ENCODE measurements around the gene HLA-A.

Gene HLA-A

DNA sequence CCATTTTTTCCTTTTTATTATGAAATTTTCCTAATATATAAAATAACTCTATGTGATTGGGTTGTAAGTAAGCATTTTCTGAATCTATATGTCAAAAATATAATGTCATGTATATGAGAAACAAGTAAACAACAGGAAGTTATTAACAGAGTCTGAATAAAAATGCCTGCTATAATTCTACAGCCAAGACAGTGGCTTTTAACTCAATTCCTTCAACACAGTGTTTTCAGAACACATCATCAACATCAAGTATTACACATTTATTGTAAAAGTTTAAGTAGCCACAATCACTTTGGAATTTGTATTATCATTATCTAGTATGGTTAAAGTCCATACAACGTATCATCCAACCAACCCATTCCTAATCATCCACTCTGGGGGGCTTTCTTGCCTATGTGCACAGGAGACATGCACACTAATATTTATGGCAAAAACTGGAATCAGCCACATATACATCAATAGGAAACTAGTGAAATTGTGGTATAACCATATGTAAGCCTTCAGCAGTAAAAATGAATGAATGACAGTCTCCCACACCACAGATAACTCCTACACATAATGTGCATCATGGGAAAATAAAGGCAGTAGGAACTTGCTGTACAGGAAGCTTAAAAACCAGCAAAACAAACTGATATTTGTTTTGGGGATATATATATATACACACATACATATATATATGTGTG is 6.9 kb upstream of the HLA-A start:
- no peak for DNase-seq (ENCODE audit: low spot score)

DNA sequence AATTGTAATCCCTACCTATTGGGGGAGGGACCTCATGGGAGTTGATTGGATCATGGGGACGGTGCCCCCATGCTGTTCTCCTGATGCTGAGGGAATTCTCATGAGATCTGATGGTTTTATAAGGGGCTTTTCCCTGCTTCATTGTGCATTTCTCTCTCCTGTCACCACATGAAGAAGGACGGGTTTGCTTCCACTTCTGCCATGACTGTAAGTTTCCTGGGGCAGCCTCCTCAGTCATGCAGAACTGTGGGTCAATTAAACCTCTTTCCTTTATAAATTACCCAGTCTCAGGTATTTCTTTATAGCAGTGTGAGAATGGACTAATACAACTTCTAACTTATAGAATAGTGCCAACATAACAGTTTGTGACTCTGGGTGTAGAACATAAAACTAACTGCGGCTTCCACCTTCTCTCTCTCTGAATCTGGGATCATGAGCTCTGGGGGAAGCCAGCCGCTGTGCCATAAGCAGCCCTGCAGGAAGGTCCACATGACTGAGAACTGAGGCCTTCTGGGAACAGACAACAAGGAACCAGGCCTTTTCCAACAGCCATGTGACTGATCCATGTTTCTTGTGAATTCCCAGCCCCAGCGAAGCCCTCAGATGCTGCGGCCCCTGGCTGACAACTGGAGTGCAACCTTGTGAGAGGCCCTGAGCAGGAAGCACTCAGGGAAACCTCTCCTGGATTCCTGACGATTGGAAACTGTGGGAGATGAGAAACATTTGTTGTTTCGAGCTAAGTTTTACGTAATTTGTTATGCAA is 3.4 kb upstream of the HLA-A start:
- no peak for DNase-seq (ENCODE audit: low spot score)

DNA sequence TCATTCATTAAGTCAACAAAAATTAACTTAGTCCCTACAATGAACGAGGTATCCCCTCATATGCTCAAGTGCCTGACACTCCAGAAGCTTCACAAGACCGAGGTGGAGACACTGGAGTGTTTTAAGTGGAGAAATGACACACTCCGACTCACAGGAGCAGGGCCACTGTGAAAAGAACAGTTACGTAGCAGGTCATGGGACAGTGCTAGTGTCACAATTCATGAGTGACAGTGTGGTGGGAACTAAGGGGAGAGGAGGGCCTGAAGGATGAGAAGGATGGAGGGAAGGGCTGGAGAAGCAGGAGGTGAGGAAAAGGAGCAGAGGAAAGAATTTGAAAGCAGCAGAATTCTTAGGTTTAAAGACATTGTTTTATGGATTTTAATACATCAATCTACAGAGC is 1.3 kb upstream of the HLA-A start:
- DNase-seq (ENCODE audit: low spot score), result no peak

DNA sequence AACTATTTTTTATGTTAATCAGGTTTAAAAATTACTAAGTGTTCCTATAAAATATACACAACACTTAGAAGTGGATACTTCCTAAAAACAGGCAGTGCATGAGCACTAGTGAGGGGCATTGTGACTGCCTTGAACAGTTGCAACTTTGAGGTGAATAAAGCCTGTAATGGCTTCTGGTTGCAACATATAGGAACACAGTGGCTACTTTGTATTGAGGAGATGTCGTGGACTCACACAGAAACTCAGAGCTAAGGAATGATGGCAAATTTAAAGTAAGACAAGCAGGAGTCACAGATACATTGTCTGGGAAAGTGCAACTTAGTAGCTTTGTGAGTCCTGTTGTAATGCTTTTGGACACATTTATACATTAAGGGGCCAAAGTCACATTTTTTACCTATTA is 861 bp upstream of the HLA-A start:
- DNase-seq (ENCODE audit: low spot score), result no peak

DNA sequence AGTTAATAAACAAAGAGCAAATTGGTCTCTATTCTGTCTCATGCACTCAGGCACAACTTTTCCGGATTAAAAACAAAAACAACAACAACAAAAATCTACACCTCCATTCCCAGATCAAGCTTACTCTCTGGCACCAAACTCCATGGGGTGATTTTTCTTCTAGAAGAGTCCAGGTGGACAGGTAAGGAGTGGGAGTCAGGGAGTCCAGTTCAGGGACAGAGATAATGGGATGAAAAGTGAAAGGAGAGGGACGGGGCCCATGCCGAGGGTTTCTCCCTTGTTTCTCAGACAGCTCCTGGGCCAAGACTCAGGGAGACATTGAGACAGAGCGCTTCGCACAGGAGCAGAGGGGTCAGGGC is 437 bp upstream of the HLA-A start:
- DNase-seq (ENCODE audit: low spot score), result no peak

DNA sequence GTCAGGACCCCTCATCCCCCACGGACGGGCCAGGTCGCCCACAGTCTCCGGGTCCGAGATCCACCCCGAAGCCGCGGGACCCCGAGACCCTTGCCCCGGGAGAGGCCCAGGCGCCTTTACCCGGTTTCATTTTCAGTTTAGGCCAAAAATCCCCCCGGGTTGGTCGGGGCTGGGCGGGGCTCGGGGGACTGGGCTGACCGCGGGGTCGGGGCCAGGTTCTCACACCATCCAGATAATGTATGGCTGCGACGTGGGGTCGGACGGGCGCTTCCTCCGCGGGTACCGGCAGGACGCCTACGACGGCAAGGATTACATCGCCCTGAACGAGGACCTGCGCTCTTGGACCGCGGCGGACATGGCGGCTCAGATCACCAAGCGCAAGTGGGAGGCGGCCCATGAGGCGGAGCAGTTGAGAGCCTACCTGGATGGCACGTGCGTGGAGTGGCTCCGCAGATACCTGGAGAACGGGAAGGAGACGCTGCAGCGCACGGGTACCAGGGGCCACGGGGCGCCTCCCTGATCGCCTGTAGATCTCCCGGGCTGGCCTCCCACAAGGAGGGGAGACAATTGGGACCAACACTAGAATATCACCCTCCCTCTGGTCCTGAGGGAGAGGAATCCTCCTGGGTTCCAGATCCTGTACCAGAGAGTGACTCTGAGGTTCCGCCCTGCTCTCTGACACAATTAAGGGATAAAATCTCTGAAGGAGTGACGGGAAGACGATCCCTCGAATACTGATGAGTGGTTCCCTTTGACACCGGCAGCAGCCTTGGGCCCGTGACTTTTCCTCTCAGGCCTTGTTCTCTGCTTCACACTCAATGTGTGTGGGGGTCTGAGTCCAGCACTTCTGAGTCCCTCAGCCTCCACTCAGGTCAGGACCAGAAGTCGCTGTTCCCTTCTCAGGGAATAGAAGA is 978 bp downstream of the HLA-A start:
- no peak for DNase-seq (ENCODE audit: low spot score)

DNA sequence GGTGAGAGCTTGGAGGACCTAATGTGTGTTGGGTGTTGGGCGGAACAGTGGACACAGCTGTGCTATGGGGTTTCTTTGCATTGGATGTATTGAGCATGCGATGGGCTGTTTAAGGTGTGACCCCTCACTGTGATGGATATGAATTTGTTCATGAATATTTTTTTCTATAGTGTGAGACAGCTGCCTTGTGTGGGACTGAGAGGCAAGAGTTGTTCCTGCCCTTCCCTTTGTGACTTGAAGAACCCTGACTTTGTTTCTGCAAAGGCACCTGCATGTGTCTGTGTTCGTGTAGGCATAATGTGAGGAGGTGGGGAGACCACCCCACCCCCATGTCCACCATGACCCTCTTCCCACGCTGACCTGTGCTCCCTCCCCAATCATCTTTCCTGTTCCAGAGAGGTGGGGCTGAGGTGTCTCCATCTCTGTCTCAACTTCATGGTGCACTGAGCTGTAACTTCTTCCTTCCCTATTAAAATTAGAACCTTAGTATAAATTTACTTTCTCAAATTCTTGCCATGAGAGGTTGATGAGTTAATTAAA is 3.0 kb downstream of the HLA-A start:
- no peak for DNase-seq (ENCODE audit: low spot score)

DNA sequence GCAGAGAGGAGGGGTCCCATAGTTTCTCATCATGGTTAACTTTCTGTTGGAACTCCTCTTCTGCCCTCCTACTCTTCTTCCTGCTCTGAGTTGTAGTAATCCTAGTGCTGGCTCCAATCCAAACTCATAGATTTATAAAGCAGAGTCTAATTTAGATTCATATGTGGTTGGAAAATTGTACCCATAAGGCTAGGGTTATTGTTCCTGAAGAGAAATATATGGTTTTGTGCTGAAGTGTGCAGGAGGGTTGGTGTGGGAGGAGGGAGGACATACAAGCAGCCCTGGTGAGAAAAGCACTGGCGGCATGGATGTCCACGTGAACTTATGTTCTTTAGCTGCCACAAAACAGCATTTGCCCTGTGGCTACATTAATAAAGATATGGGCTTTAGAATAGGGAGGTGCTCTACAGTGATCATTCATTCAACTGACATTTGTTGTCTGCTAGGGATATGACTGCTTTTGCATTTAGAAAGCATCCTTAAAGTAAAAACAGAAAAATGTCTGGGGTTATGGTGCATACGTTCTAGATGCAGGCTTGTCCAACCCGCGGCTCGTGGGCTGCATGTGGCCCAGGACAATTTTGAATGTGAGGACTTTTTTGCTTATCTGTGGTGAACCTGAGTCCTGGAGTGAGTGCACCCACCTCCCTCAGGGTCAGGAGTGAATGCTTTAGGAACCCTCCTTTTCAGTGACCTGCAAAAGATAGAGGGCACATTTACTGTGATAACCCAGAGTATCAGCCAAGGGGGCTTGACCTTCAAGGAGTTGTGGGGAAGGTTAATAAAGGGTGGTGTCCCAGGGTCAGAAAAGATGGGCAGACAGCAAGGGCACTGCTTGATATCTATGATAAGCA is 4.1 kb downstream of the HLA-A start:
- no peak for DNase-seq (ENCODE audit: low spot score)

DNA sequence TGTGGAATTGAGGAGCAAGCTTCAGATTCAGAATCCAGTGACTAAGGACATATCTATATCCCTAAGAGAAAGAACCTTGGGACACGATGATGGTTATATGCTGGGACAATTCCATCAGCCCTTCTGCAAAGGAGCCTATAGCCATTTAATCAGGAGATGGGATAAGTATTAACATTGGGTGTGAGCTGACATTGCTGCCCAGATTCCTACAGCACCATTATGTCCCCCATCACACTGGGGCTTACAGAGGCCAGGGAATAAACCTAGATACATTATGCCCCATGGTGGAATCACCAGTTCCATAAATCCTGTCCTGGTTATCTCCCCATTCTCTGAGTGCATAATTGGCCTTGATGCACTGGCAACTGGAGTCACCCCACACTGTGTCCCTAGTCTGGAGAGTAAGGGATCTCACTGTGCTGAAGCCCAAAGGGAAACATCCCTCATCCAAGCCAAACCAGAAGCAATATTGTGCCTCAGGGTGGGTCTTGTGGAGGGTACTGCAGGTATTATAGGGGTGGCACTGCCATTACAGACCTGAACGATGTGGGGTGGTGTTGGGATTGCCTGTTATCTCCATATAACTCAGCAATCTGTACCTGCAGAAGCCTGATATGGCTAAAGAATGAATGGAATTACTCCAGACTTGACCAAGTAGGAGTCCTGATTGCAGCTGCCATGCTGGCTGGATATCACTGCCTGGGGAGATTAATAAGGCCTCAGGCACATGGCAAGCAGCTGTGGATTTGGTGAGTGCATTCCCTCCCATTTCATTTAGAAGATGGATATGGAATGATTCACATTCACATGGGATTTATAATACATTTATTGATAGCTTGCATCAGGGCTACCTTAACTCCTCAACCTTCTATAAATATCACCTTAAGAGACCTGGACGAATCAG is 5.0 kb downstream of the HLA-A start:
- DNase-seq (ENCODE audit: low spot score), result no peak

DNA sequence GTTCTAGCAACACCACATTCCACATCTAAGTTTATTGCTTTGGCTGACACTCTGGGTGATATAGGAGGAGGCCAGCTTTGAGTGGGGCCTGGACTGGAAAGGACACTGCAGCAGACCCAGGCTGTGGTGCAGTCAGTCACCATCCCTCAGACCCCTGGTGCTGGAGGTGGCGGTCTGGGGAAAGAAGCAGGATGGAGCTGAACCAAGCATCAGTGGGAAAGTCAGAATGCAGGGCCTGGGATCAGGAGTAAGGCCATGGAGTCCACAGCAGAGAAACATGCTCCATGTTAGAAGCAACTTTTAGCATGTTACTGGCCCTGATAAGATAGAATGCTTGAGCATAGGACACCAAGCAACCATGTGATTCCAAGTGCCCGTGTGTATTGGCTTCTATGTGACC is 5.9 kb downstream of the HLA-A start:
- no peak for DNase-seq (ENCODE audit: low spot score)

DNA sequence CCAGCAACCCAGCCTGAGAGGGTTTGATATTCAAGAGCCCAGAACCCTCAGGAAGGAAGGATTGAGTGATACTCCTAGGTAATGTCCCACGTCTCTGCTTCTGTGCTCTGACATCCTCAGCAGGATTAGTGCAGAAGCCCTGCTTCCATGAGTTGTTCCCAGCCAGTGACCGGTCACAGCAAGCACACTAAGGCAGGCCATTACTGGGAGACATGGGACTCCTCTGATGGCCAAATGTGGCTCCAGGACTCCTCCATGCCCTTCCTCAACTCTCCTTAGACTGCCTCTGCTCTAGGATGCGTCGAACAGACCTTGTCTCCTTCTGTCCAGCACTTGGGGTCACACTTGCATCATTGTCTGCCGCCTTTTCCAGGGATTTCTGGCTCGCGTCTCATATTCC is 7.6 kb downstream of the HLA-A start:
- no peak for DNase-seq (ENCODE audit: low spot score)

DNA sequence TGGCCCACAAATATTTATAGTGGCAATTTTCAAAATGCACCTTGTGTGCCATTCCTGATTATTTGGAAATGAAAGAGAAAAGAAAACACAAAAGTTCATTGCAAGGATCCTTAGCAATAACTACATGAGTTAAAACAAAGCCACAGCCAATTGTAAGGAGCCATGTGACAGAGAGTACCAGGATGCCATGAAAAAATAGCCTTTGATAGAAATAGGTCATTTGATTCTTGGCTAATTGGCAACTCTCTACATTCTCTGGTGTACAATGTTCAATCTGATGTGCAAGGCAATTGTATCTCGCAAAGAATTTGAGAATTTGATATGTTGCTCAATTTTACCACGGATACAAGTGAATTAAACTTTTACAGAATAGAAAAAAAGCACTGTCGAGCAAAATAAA is 9.6 kb downstream of the HLA-A start:
- DNase-seq (ENCODE audit: low spot score), result no peak

DNA sequence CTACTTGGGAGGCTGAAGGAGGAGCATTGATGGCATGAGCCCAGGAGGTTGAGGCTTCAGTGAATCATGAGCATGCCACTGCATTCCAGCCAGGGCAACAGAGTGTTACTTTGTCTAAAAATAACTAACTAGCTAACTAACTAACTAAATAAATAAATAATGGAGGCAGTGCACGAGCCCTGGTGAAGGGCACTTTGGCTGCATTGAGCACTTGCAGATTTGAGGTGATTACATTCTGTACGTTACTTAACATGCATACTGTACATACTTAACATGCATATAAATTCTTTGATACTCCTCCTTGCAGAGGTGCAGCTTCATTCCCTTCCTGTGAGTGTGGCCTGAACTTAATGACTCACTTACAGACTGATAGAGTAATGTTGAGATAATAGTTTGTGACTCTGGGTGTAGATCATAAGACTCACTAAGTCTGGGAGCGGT is 10.7 kb downstream of the HLA-A start:
- no peak for DNase-seq (ENCODE audit: low spot score)

DNA sequence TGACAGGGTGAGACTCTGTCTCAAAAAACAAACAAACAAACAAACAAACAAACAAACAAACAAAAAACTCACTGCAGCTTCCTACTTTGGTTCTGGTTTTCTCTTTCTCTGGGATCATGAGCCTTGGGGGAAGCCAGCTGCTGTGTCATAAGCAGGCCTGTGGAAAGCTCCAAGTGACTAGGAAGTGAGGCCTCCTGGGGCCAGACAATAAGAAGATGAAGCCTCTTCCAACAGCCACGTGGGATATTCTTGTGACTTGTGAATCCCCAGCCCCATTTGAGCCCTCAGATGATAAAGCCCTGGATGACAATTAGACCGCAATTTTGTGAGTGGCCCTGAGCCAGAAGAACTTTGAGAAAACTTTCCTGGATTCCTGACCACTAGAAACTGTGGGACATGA is 11.4 kb downstream of the HLA-A start:
- DNase-seq (ENCODE audit: low spot score), result no peak

DNA sequence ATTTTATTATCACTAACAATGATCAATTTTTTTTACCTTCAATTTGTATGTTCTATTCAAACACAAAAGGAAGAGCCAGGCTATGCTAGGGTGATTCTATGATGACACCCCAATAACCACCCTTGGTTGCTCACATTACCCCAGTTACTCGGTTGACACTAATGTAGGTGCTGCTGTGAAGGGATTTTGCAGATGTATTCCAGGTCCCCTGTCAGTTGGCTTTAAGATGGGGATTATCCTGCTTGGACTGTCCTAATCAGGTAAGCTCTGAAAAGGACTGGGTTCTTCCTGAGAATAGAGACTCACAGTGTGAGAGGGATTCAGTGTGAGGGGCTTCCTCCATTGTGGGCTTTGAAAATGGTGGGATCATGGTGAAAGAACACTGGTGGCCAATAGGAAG is 11.9 kb downstream of the HLA-A start:
- no peak for DNase-seq (ENCODE audit: low spot score)

DNA sequence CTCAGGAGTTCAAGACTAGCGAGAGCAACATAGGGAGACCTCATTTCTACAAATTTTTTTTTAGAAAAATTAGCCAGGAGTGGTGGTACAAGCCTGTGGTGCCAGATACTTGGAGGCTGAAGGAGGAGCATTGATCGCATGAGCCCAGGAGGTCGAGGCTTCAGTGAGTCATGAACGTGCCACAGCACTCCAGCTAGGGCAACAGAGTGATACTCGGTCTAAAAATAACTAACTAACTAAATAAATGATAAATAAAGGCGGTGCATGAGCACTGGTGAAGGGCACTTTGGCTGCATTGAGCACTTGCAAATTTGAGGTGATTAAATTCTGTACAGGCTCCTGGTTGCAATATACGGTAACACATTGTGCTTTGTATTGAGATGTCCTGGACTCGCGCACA is 13.5 kb downstream of the HLA-A start:
- DNase-seq (ENCODE audit: low spot score), result no peak

DNA sequence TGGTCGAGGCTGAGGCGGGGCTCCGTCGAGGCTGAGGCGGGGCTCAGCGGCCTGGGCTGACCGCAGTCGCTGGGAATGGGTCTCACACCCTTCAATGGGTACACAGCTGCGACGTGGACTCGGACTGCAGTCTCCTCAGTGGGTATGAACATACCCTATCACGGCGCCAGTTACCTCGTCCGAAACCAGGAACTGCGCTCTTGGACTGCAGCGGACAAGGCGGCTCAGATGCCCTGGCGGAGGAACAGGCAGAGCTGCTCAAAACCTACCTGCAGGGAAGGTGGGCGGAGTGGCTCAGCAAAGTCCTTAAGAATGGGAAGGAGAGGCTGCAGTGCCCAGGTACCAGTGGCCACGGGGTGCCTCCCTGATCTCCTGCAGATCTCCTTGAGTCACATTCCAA is 14.2 kb downstream of the HLA-A start:
- DNase-seq (ENCODE audit: low spot score), result no peak

DNA sequence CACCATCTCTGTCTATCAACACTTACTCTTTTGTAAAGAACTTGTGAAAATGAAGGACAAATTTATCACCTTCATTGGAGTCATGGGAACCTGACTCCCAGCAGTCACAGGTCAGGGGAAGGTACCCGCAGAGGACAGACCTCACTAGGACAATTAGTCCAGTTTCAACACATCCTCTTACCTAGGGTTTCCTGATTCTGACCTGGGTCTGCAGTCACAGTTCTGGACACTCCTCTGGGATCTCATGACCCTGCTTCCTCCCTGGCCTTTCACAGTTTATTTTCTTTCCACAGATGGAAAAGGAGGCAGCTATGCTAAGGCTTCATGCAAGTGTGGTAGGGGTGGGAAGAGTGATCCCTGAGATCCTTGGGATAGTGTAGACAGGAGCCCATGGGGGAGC is 15.7 kb downstream of the HLA-A start:
- no peak for DNase-seq (ENCODE audit: low spot score)

DNA sequence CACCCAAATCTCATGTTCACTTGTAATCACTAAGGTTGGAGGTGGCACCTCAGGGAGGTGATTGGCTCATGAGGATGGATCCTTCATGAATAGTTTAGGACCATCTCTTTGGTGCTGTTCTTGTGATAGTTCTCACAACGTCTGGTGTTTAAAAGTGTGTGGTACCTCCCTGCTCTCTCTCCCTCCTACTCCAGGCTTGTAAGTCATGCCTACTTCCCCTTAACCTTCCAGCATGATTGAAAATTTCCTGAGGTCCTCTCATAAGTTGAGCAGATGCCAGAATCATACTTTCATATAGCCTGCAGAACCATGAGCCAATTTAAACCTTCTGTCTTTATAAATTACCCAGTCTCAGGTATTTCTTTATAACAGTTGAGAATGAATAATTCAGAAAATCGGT is 16.6 kb downstream of the HLA-A start:
- DNase-seq (ENCODE audit: low spot score), result no peak

DNA sequence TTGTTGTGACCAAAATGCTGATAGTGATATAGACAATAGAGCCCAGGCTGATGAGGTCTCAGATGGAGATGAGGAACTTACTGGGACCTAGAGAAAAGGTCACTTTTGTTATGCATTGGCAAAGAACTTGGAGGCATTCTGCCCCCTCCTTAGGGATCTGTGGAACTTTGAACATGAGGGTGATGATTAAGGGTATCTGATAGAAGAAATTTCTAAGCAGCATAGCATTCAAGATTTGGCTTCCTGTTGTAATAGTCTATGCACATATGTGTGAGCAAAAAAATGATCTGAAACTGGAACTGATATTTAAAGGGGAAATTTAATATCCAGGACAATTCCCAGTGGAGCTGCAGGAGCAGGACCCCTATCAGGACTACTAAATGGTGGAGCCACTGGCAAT is 17.1 kb downstream of the HLA-A start:
- DNase-seq (ENCODE audit: low spot score), result no peak

DNA sequence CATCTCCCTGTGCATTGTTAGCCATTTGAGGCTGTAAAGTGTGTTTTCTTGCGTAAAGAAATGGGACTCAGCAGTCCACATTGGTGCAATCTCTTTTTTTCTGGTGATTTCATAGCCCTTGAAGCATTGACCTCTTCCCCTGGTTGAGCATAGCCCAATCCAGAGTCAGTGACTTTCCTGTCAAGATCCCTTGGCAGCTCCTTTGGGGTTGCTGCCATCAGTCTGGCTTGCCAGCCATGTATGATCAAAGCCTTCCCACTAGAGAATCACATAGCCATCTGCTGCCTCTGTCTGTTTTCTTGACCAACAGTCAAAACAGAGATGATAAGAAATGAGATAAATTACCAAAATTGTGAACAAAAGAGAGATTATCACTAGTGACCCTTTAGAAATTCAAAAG is 19.6 kb downstream of the HLA-A start:
- DNase-seq (ENCODE audit: low spot score), result no peak
